Keratinocyte (primary cell): Measurements from ENCODE around the gene NDUFC2.

Experiments used
- CTCF ChIP-seq, 3 experiments: IDR thresholded peaks in 1 of 3; conservative IDR thresholded peaks in 1 of 3; optimal IDR thresholded peaks in 1 of 3; 2 replicates in 2 of 3; 3 replicates in 1 of 3; pipeline versions ENCODE3 to v1.5.1; 2011; ENCODE audit warnings: low read length in 3 of 3, mild to moderate bottlenecking in 3 of 3, moderate library complexity in 2 of 3, control low read depth in 1 of 3, inconsistent platforms in 1 of 3; ENCODE audit not compliant: insufficient read depth in 2 of 3; ENCODE audit errors: extremely low read depth in 1 of 3
- EZH2 ChIP-seq: IDR thresholded peaks from one replicate; pipeline ENCODE4 v1.6.1; 2012; ENCODE audit warnings: inconsistent platforms, mild to moderate bottlenecking, low read length, moderate library complexity

- TF ChIP-seq EZH2 (no peak), CTCF (optimal IDR thresholded peaks at IDR 0.05 in 1 of 3, IDR thresholded peaks at IDR 0.05 in 1 of 3, conservative IDR thresholded peaks at IDR 0.05 in 1 of 3; ENCODE audit: extremely low read depth in 1 of 3, insufficient read depth in 2 of 3, low read length in 3 of 3) (no peak)
These were observed 40.9 kb downstream of the NDUFC2 start for GRCh38 chr11:78038697-78039313.
